GM12878 (cell line): ENCODE data around the gene TGM2. TPM values are rescaled to one million over a fixed set of nuclear protein-coding genes. Genes with fewer than 3 reads are reported as not detected.

Source experiments
- ATAC-seq: fragments of 200-7000 bp; cut with Tn5 transposase; 3 replicates; pipeline ENCODE4 v1.9.1; 2020; ENCODE audit warnings: mild to moderate bottlenecking, moderate library complexity
- BruUV-seq: library from RNA; stranded (reverse); fragments of 400-500 nt; replicated peaks from 2 replicates; lab custom pipeline; 2021; lab: Mats Ljungman, UMichigan
- CTCF ChIA-PET: fragments of 300-600 bp; sonication (Branson Sonifier 250); formaldehyde crosslinking; extraction: SDS; loops from one replicate; lab custom pipeline; 2021; ENCODE audit warnings: inconsistent platforms; lab: Yijun Ruan, JAX
- POLR2A ChIA-PET: fragments of 350-600 bp; formaldehyde crosslinking; extraction: SDS; loops from one replicate; lab custom pipeline; 2021; ENCODE audit warnings: inconsistent platforms; lab: Charles Lee
- RAD21 ChIA-PET: fragments of 300-600 bp; sonication (Branson Sonifier 250); formaldehyde crosslinking; loops from one replicate; lab custom pipeline; 2023; ENCODE audit warnings: antibody characterized with exemption; ENCODE audit not compliant: unreplicated experiment; lab: Charles Lee
- SMC1A ChIA-PET: fragments of 300-600 bp; sonication (Branson Sonifier 250); formaldehyde crosslinking; loops from one replicate; lab custom pipeline; 2023; ENCODE audit not compliant: unreplicated experiment, uncharacterized antibody; lab: Charles Lee
- DNase-seq: peaks from one replicate; pipeline ENCODE4 v3.0.0-alpha.2; 2011; ENCODE audit warnings: low read depth, low spot score
- FAIRE-seq: peaks from 3 replicates; lab custom pipeline; 2011; peaks lifted over from hg19 to GRCh38; lab: Jason Lieb, UNC
- H2AFZ ChIP-seq: 2 replicates; pipeline ENCODE4 v1.6.0; 2011; ENCODE audit warnings: low read depth, low read length, control low read depth; ENCODE audit not compliant: control insufficient read depth
- H3K27ac ChIP-seq: 2 replicates; pipeline ENCODE4 v1.5.1; 2011; ENCODE audit warnings: control low read depth; ENCODE audit not compliant: control insufficient read depth, insufficient read depth
- H3K27me3 ChIP-seq, 2 experiments: replicated peaks in 1 of 2; 2 replicates each; pipeline versions ENCODE4 v1.6.0 to v1.6.1; 2011; ENCODE audit warnings: low read length in 1 of 2; ENCODE audit not compliant: control insufficient read depth in 2 of 2, insufficient read depth in 2 of 2
- H3K36me3 ChIP-seq, 2 experiments: 2 replicates each; pipeline ENCODE4 v1.5.1; 2011; ENCODE audit warnings: low read length in 1 of 2; ENCODE audit not compliant: control insufficient read depth in 2 of 2, insufficient read depth in 2 of 2
- H3K4me1 ChIP-seq: 2 replicates; pipeline ENCODE4 v1.6.1; 2011; ENCODE audit warnings: mild to moderate bottlenecking, low read length, moderate library complexity, mixed read lengths; ENCODE audit not compliant: control insufficient read depth, insufficient read depth
- H3K4me2 ChIP-seq: 2 replicates; pipeline ENCODE4 v1.6.0; 2011; ENCODE audit warnings: control low read depth; ENCODE audit not compliant: control insufficient read depth, insufficient read depth
- H3K4me3 ChIP-seq: fragments of 200-600 bp; sonication (generic); 2 replicates; pipeline ENCODE4 v1.5.1; 2016
- H3K79me2 ChIP-seq: 2 replicates; pipeline ENCODE4 v1.6.0; 2011; ENCODE audit warnings: low read length; ENCODE audit not compliant: control insufficient read depth, insufficient read depth
- H3K9ac ChIP-seq: 2 replicates; pipeline ENCODE4 v1.8.0; 2011; ENCODE audit warnings: low read length, control low read depth, mixed read lengths; ENCODE audit not compliant: control insufficient read depth, insufficient read depth
- H3K9me3 ChIP-seq: replicated peaks from 3 replicates; pipeline ENCODE4 v1.5.1; 2011; ENCODE audit warnings: mild to moderate bottlenecking, low read length; ENCODE audit not compliant: control insufficient read depth, insufficient read depth
- H4K20me1 ChIP-seq: 2 replicates; pipeline ENCODE4 v1.6.0; 2011; ENCODE audit not compliant: control insufficient read depth, insufficient read depth
- EP300 ChIP-seq, 2 experiments: fragments of 150-350 bp in 1 of 2; IDR thresholded peaks; 2 replicates each; pipeline ENCODE4 v1.6.1; 2011 to 2012; ENCODE audit warnings: low read depth in 2 of 2, low read length in 2 of 2, borderline replicate concordance in 1 of 2, improper control_type of control experiment in 1 of 2, inconsistent platforms in 1 of 2; ENCODE audit not compliant: control insufficient read depth in 1 of 2
- EZH2 ChIP-seq: IDR thresholded peaks from 2 replicates; pipeline ENCODE4 v1.6.1; 2012; ENCODE audit warnings: low read depth, mild to moderate bottlenecking, control low read depth, inconsistent platforms, low read length, borderline replicate concordance; ENCODE audit not compliant: control insufficient read depth
- FOXK2 ChIP-seq: fragments of 450-650 bp; IDR thresholded peaks from 2 replicates; pipeline ENCODE4 v1.6.1; 2017; ENCODE audit warnings: mild to moderate bottlenecking, moderate library complexity
- NR2C2 ChIP-seq: IDR thresholded peaks from 2 replicates; pipeline ENCODE4 v1.6.1; 2011; ENCODE audit warnings: borderline replicate concordance, low read depth; ENCODE audit not compliant: control insufficient read depth, insufficient read length
- POLR2A ChIP-seq: IDR thresholded peaks from 2 replicates; pipeline ENCODE4 v1.6.1; 2011; ENCODE audit warnings: low read depth, mild to moderate bottlenecking, low read length
- ZNF384 ChIP-seq: IDR thresholded peaks from 2 replicates; pipeline ENCODE4 v1.6.1; 2012; ENCODE audit warnings: low read depth, mild to moderate bottlenecking, low read length, improper control_type of control experiment, borderline replicate concordance
- ZNF592 ChIP-seq: fragments of 450-650 bp; IDR thresholded peaks from 2 replicates; pipeline ENCODE4 v1.6.1; 2017; ENCODE audit warnings: mild to moderate bottlenecking, moderate library complexity
- WGBS: methylation state at CpG from one replicate; pipeline ENCODE4 v1.1.6; 2016; ENCODE audit warnings: low lambda C conversion rate; ENCODE audit not compliant: insufficient replicate concordance, insufficient coverage; ENCODE audit errors: missing lambda C conversion rate; 5-methylcytosine and 5-hydroxymethylcytosine counted together
- in situ Hi-C: fragments of 300-500 bp; cut with MboI; formaldehyde crosslinking; loops from 9 replicates; pipeline ENCODE4 v1.14.3; 2018; ENCODE audit warnings: mixed read lengths
- intact Hi-C: fragments of 100-400 bp; cut with micrococcal nuclease; formaldehyde crosslinking; loops from one replicate; pipeline ENCODE4 v1.14.2; 2022; ENCODE audit not compliant: unreplicated experiment
- polyA plus RNA-seq, 11 experiments: library from polyadenylated mRNA; depleted of rRNA in 4 of 11; unstranded in 6 of 11; stranded (reverse) in 5 of 11; fragments of >200 nt; fragmentation: Nextera tagmentation in 4 of 11; fragmentation: Illumina TruSeq in 1 of 11; extraction: Ambion mirVana in 4 of 11; extraction: Trizol in 1 of 11; gene quantifications; 1 replicate in 1 of 11; 2 replicates in 10 of 11; pipeline versions ENCODE4 v1.2.1 to v1.2.3, GENCODE V29; 2011 to 2016; ENCODE audit warnings: inconsistent platforms in 2 of 11, missing spikeins in 2 of 11, low read depth in 1 of 11
- total RNA-seq, 4 experiments: library from RNA; depleted of rRNA in 3 of 4; stranded (reverse); fragments of >200 nt in 3 of 4; fragmentation: Illumina TruSeq in 1 of 4; extraction: Trizol in 1 of 4; gene quantifications; 2 replicates each; pipeline versions ENCODE4 v1.2.1 to v1.2.3, GENCODE V29; 2013 to 2021

The TGM2 gene
- total and polyA plus RNA-seq, 10 of the 15 experiments (the other 5 are each of a cell fraction or from before 2014, with no cell fraction given), result 0.11 to 1.9 (median 0.51) TPM

GRCh38 chr20:38085026-38085425, 80.0 kb downstream of the TGM2 start (continued):
- TF ChIP-seq ZNF592, result no peak
- TF ChIP-seq ZNF384, result no peak
- no peak for TF ChIP-seq NR2C2
- no peak for TF ChIP-seq EP300 (IDR thresholded peaks at IDR 0.05; ENCODE audit: borderline replicate concordance in 1 of 2, control insufficient read depth in 1 of 2, low read depth in 2 of 2, low read length in 2 of 2)

GRCh38 chr20:38084425-38084951, 80.6 kb downstream of the TGM2 start:
- Histone ChIP-seq H4K20me1 (no peaks in the 10 kb centered on the region), H3K79me2 (peaks cover 10% of the 10 kb centered on the region), H3K27me3 (no peaks in the 10 kb centered on the region)
- RAD21 ChIA-PET, result no interaction called here
- no peak for FAIRE-seq
- no peak for TF ChIP-seq FOXK2
- no peak for TF ChIP-seq EZH2
- no peak for TF ChIP-seq POLR2A
- TF ChIP-seq, all 136 proteins: peak for 0
- CTCF ChIA-PET, result interaction anchor here (0.7 to 15.1 kb wide), 4 partner anchors 7 to 139 kb away, joined by 3 to 189 read pairs (median 3); no protein-coding TSS in a partner anchor
- POLR2A ChIA-PET, result no interaction called here
- intact Hi-C loops, result no loop called here
- Histone ChIP-seq H3K4me3 (no peak overlapping the region), H3K27ac (no peak overlapping the region), H3K4me1 (no peaks in the 10 kb centered on the region), H3K36me3 (peaks cover 9 to 14% of the 10 kb centered on the region in 2 experiments), H3K4me2 (no peak overlapping the region), H3K9me3 (no peaks in the 10 kb centered on the region; the same call in 1 of the 3 replicates), H3K9ac (no peak overlapping the region), H2AFZ (no peak overlapping the region)
- WGBS, result 68% methylated on average over 5 of the region's 5 CpGs
- SMC1A ChIA-PET, result interaction anchor here (1.6 kb wide), 1 partner anchor 8 kb away, joined by 4 read pairs; no protein-coding TSS in a partner anchor
- DNase-seq, result no peak
- no TSS peak for BruUV-seq
- no peak for ATAC-seq
- in situ Hi-C loops, result no loop called here
